Activated T-helper 1 cell treated with anti-CD3 and anti-CD28 coated beads, Interleukin-12 subunit alpha, Interleukin-12 subunit beta, Interleukin-2, Interleukin-4 antibody, amounts not matched to agents 30 ng/mL and 10 ng/mL and 1 ng/mL, durations not matched to agents 14 hours and 24 hours and 36 hours (primary cell): ENCODE data around the gene NEK7. TPM values are rescaled to one million over a fixed set of nuclear protein-coding genes. Genes with fewer than 3 reads are reported as not detected.

Experiments used
- DNase-seq: peaks from one replicate; pipeline ENCODE4 v3.0.0; 2021; ENCODE audit warnings: low spot score
- H3K27ac Mint-ChIP-seq: one replicate; pipeline ENCODE4 v1.8.0; 2021; ENCODE audit warnings: mild to moderate bottlenecking, mixed read lengths
- H3K27me3 Mint-ChIP-seq: one replicate; pipeline ENCODE4 v1.8.0; 2022; ENCODE audit warnings: mild to moderate bottlenecking, moderate library complexity, mixed read lengths; ENCODE audit not compliant: insufficient read depth
- H3K36me3 Mint-ChIP-seq: one replicate; pipeline ENCODE4 v1.8.0; 2021; ENCODE audit warnings: low read depth, mixed read lengths
- H3K4me1 Mint-ChIP-seq: one replicate; pipeline ENCODE4 v1.8.0; 2021; ENCODE audit warnings: low read depth, mixed read lengths
- H3K4me3 Mint-ChIP-seq: one replicate; pipeline ENCODE4 v1.8.0; 2021; ENCODE audit warnings: mild to moderate bottlenecking, moderate library complexity, mixed read lengths
- H3K9me3 Mint-ChIP-seq: one replicate; pipeline ENCODE4 v1.8.0; 2021; ENCODE audit warnings: mixed read lengths
- intact Hi-C: fragments of 100-400 bp; cut with micrococcal nuclease; formaldehyde crosslinking; loops from one replicate; pipeline ENCODE4 v1.15.1; 2024
- total RNA-seq: library from RNA; stranded (reverse); gene quantifications from 2 replicates; pipeline ENCODE4 v1.2.3, GENCODE V29; 2022

Gene NEK7
- total RNA-seq, 1 donor from 2014 or later = 71.8 TPM

DNA sequence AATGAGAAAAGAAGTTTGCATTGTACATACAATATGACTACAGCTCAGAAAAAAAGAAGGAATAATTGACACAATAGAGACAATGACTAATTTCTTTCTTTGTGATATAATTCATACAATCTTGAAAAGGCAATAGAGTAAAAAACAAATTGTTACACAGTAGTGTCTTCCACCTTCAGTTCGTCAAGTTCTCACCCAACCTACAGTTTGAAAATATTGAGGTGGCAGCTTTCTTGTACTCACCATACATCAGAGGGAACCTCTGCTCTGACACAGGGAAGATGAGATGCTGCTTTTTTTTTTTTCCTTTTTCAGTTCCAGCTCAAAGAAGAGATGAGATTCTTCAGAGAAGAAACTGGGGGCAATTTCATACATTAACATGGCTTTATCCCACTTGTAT lies 210.5 kb downstream of the NEK7 start:
- no peaks in the 10 kb centered on the region for H3K4me1 Mint-ChIP-seq
- intact Hi-C loops = loop anchor here (2.0 kb wide), 1 partner anchor 164 kb away; no protein-coding TSS in a partner anchor
- peaks cover 10% of the 10 kb centered on the region for H3K27me3 Mint-ChIP-seq
- no peak overlapping the region for H3K27ac Mint-ChIP-seq
- H3K9me3 Mint-ChIP-seq = peaks cover 12% of the 10 kb centered on the region
- peaks cover 3% of the 10 kb centered on the region for H3K36me3 Mint-ChIP-seq
- H3K4me3 Mint-ChIP-seq = no peak overlapping the region
- no peak for DNase-seq

DNA sequence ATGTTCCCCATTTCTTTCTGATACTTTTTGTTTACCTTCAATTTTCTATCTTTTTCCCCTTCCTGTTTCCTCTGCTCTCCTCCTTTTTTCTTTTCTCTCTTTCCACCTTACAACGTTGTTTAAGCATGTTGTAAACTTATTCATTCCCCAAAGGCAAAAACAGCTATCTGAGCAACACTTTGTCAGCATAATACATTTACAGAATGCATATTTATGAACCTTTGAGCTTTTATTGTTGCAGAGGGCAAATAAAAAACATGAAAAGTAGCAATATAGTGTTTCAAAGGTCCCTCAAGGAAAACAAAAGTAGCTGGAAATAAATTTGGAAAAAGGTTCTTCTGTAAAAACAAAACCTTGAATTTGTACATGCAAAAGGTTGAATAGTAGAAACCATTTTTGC lies 214.2 kb downstream of the NEK7 start:
- no peak for DNase-seq
- Mint-ChIP-seq H3K27ac (no peak overlapping the region), H3K4me3 (no peak overlapping the region), H3K9me3 (peaks cover 23% of the 10 kb centered on the region), H3K4me1 (no peaks in the 10 kb centered on the region), H3K36me3 (peaks cover 3% of the 10 kb centered on the region), H3K27me3 (peaks cover 5% of the 10 kb centered on the region)
- intact Hi-C loops = no loop called here

Other genes with a start within 250 kb of the NEK7 start
- not detected in 2 replicates for gene LHX9, start 239.6 kb upstream of the NEK7 start, total RNA-seq